Tibial nerve (tissue), 4 donors: ENCODE results near the gene PROM1. TPM values are rescaled to one million over a fixed set of nuclear protein-coding genes. Genes with fewer than 3 reads are reported as not detected.

Source experiments
- DNase-seq, 2 donors: peaks; one replicate each; pipeline ENCODE4 v3.0.0-alpha.2; 2019; ENCODE audit warnings: low spot score in 2 of 2
- H3K27ac ChIP-seq, 4 donors: fragments of 200-600 bp; sonication (generic) in 3 of 4; one replicate each; pipeline ENCODE4 v1.5.1; 2017 to 2019; ENCODE audit warnings: mild to moderate bottlenecking in 1 of 4
- H3K27me3 ChIP-seq, 2 donors: fragments of 200-600 bp; sonication (generic) in 1 of 2; one replicate each; pipeline versions ENCODE4 v1.5.1 to v1.6.0; 2017 to 2019
- H3K36me3 ChIP-seq, 3 donors: fragments of 200-600 bp; sonication (generic); one replicate each; pipeline ENCODE4 v1.5.1; 2018 to 2019
- H3K4me1 ChIP-seq, 4 donors: fragments of 200-600 bp; sonication (generic) in 3 of 4; one replicate each; pipeline ENCODE4 v1.5.1; 2017 to 2019
- H3K4me3 ChIP-seq, 4 donors: fragments of 200-600 bp; sonication (generic) in 3 of 4; one replicate each; pipeline ENCODE4 v1.5.1; 2017 to 2019; ENCODE audit warnings: mild to moderate bottlenecking in 1 of 4, moderate library complexity in 1 of 4
- H3K9me3 ChIP-seq, 4 donors: fragments of 200-600 bp; sonication (generic) in 3 of 4; one replicate each; pipeline ENCODE4 v1.5.1; 2017 to 2019
- CTCF ChIP-seq, 5 experiments: fragments of 200-600 bp in 3 of 5; fragments of 450-650 bp in 2 of 5; sonication (generic) in 3 of 5; IDR thresholded peaks; one replicate each; pipeline ENCODE4 v1.5.1; 2016 to 2019; ENCODE audit warnings: antibody characterized with exemption in 5 of 5, mild to moderate bottlenecking in 3 of 5, moderate library complexity in 2 of 5
- EP300 ChIP-seq, 2 donors: sonication (generic); formaldehyde crosslinking; IDR thresholded peaks; one replicate each; pipeline ENCODE4 v1.6.1; 2017; ENCODE audit warnings: antibody characterized with exemption in 2 of 2, mild to moderate bottlenecking in 1 of 2
- POLR2A ChIP-seq, 2 donors: fragments of 450-650 bp; IDR thresholded peaks; one replicate each; pipeline ENCODE4 v1.6.1; 2017; ENCODE audit warnings: antibody characterized with exemption in 2 of 2, mild to moderate bottlenecking in 2 of 2, moderate library complexity in 2 of 2
- WGBS, 2 donors: methylation state at CpG; one replicate each; pipeline ENCODE4 v1.1.5; 2018; 5-methylcytosine and 5-hydroxymethylcytosine counted together
- total RNA-seq, 4 donors: library from RNA; depleted of rRNA; stranded (reverse); fragments of >200 nt; gene quantifications; one replicate each; pipeline ENCODE4 v1.1.0, GENCODE V29; 2016

The PROM1 gene
- total RNA-seq, 4 donors from 2014 or later: not detected

- Histone ChIP-seq H3K4me3 (no peak overlapping the region), H3K4me1 (peaks cover 0 to 15% (median 12%) of the 10 kb centered on the region in 4 donors), H3K27me3 (peaks cover 0 to 47% of the 10 kb centered on the region in 2 donors), H3K27ac (no peak overlapping the region), H3K36me3 (no peaks in the 10 kb centered on the region), H3K9me3 (no peaks in the 10 kb centered on the region)
- WGBS, 2 donors: 97 to 100% methylated on average over 4 of the region's 4 CpGs
- TF ChIP-seq EP300 (IDR thresholded peaks at IDR 0.05) (no peak), POLR2A (IDR thresholded peaks at IDR 0.05) (no peak), CTCF (IDR thresholded peaks at IDR 0.05) (no peak)
- DNase-seq: no peak
Measured at GRCh38 chr4:16078195-16078760, 5.5 kb downstream of the PROM1 start.

- Histone ChIP-seq H3K4me1 (peaks cover 0 to 10% (median 8%) of the 10 kb centered on the region in 4 donors), H3K27ac (no peak overlapping the region), H3K36me3 (no peaks in the 10 kb centered on the region), H3K9me3 (no peaks in the 10 kb centered on the region), H3K27me3 (peaks cover 0 to 42% of the 10 kb centered on the region in 2 donors), H3K4me3 (no peak overlapping the region)
- DNase-seq: no peak
- 73 to 78% methylated on average over 4 of the region's 4 CpGs for WGBS, 2 donors
- no peak for TF ChIP-seq EP300 (IDR thresholded peaks at IDR 0.05)
- no peak for TF ChIP-seq CTCF (IDR thresholded peaks at IDR 0.05)
- no peak for TF ChIP-seq POLR2A (IDR thresholded peaks at IDR 0.05)
Measured at GRCh38 chr4:16077786-16078185, 6.0 kb downstream of the PROM1 start.

- DNase-seq: no peak
- no peak overlapping the region for H3K4me3 ChIP-seq
- no peaks in the 10 kb centered on the region for H3K4me1 ChIP-seq
- TF ChIP-seq CTCF (IDR thresholded peaks at IDR 0.05): no peak
- TF ChIP-seq POLR2A (IDR thresholded peaks at IDR 0.05): no peak
- no peak for TF ChIP-seq EP300 (IDR thresholded peaks at IDR 0.05)
- H3K27me3 ChIP-seq: peaks cover 0 to 28% of the 10 kb centered on the region in 2 donors
- H3K36me3 ChIP-seq: no peaks in the 10 kb centered on the region
- WGBS, 2 donors: 80 to 88% methylated on average over 8 of the region's 8 CpGs
- no peaks in the 10 kb centered on the region for H3K9me3 ChIP-seq
- no peak overlapping the region for H3K27ac ChIP-seq
Measured at GRCh38 chr4:16075975-16076757, 7.7 kb downstream of the PROM1 start.

GRCh38 chr4:16075061-16075460 is 8.8 kb downstream of the PROM1 start:
- WGBS, 2 donors: 57 to 62% methylated on average over 3 of the region's 3 CpGs
- H3K4me1 ChIP-seq: no peaks in the 10 kb centered on the region
- TF ChIP-seq EP300 (IDR thresholded peaks at IDR 0.05) (no peak), CTCF (IDR thresholded peaks at IDR 0.05) (no peak), POLR2A (IDR thresholded peaks at IDR 0.05) (no peak)

GRCh38 chr4:16072168-16072567 is 11.7 kb downstream of the PROM1 start:
- Histone ChIP-seq H3K27ac (no peak overlapping the region), H3K36me3 (no peaks in the 10 kb centered on the region), H3K27me3 (no peaks in the 10 kb centered on the region), H3K4me1 (no peaks in the 10 kb centered on the region), H3K4me3 (no peak overlapping the region), H3K9me3 (no peaks in the 10 kb centered on the region)
- DNase-seq: no peak
- no peak for TF ChIP-seq POLR2A (IDR thresholded peaks at IDR 0.05)
- TF ChIP-seq EP300 (IDR thresholded peaks at IDR 0.05): no peak
- no peak for TF ChIP-seq CTCF (IDR thresholded peaks at IDR 0.05)

More at GRCh38 chr4:16075061-16075460, 8.8 kb downstream of the PROM1 start:
- Histone ChIP-seq H3K36me3 (no peaks in the 10 kb centered on the region), H3K27ac (no peak overlapping the region), H3K27me3 (peaks cover 0 to 17% of the 10 kb centered on the region in 2 donors), H3K4me3 (no peak overlapping the region), H3K9me3 (no peaks in the 10 kb centered on the region)
- no peak for DNase-seq
